NCI-H2081 (cell line): Measurements from ENCODE around the gene METTL23.

Source experiments
- DNase-seq, 2 experiments: peaks; one replicate each; lab custom pipeline; 2025; lab: John Stamatoyannopoulos, UW

Gene METTL23

DNA sequence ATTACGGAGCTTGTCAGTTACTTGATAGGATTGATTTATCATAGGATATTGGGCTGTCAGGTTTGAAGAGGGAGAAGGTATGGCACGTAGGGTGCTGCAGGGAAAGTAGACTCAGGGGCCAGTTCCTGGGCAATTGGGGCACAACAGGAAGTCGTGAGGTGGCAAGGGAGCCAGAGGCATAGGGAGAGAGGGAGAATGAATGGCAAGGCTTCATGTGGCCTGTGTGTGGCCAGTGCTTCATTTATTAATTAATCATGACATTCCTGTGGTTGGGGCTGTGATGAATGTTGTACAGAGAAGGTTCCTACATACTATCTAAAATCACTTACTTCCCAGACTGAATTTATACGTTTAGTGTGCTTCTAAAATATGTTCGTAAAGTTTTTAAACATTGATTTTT, 30.6 kb downstream of the METTL23 start:
- DNase-seq, result no peak

DNA sequence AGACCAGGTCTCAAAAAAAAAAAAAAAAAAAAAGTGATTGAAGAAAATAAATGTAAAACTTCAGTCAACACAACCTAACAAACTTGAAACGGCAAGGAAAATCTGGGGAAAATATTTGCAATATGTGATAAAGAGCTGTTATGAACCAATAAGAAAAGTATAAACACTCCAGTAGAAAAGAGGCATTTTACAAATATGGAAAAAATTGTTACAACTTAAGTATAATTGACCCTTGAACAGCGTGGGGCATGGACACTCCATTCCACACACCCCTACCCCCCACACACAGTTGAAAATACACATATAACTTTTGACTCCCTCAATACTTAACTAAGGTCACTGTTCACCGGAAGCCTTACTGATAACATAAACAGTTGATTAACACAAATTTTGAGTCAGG, 31.9 kb downstream of the METTL23 start:
- no peak for DNase-seq

- DNase-seq, result no peak
Measured at GRCh38 chr17:76772842-76773525, 46.3 kb downstream of the METTL23 start.

GRCh38 chr17:76775021-76775600, 48.5 kb downstream of the METTL23 start:
- DNase-seq, result no peak

DNA sequence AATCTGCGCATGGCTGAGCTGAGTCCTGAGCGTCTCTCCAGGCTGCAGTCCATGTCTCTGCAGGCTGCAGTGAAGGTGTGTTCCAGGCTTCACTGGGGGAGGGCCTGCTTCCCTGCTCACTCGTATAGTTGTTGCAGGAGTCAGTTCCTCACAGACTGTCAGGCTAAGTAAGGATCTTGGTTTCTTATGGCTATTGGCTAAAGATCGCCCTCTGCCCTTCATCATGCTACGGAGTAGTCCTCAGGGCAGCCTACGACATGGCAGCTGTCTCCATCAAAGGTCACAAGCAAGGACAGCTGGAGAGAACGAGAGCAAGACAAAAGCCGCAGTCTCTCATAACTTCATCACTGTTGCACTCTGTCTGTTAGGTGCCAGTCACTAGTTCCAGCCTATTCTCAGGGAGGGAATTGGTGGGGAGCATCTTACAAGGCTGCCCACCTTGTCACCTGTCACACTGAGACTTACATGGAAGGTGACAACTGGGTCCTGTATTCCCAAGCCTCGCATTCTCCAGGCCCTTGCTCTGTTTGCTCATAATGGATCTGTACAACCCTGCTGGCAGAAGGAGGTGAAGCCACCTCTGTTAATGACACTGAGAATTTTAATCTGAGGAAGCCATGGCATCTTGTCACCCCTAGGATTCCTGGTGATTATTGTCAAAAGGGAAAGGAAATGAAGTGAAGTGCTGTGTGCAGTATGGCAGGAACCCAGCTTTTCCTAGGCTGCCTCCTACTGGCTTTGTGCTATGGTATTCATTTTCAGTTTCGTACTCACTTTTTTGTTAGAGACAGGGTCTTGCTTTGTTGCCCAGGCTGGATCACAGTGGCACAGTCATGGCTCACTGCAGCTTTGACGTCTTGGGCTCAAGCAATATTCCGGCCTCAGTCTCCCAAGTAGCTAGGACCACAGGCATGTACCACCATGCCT, 54.7 kb downstream of the METTL23 start:
- DNase-seq, result no peak

GRCh38 chr17:76783146-76783545, 56.5 kb downstream of the METTL23 start:
- DNase-seq, result no peak
